WTC11 (cell line): ENCODE measurements around the gene STX4. TPM values are rescaled to one million over a fixed set of nuclear protein-coding genes. Genes with fewer than 3 reads are reported as not detected.

Source experiments
- ATAC-seq: fragments of 200-7000 bp; cut with Tn5 transposase; 2 replicates; pipeline ENCODE4 v1.10.0; 2021; ENCODE audit warnings: mild to moderate bottlenecking, moderate library complexity
- CTCF ChIA-PET: fragments of 300-600 bp; sonication (Branson Sonifier 250); formaldehyde crosslinking; loops from one replicate; lab custom pipeline; 2021; ENCODE audit warnings: antibody characterized with exemption; lab: Charles Lee
- POLR2A ChIA-PET: fragments of 350-600 bp; sonication (Branson Sonifier 250); formaldehyde crosslinking; loops from one replicate; lab custom pipeline; 2021; ENCODE audit warnings: antibody characterized with exemption; lab: Charles Lee
- DNase-seq: peaks from one replicate; pipeline ENCODE4 v3.0.0; 2021; ENCODE audit warnings: low spot score
- H3K27ac Mint-ChIP-seq: 2 replicates; pipeline ENCODE4 v1.8.0; 2021; ENCODE audit warnings: mixed read lengths
- H3K27me3 Mint-ChIP-seq: 2 replicates; pipeline ENCODE4 v1.8.0; 2021; ENCODE audit warnings: low read depth, mild to moderate bottlenecking, moderate library complexity, mixed read lengths
- H3K36me3 Mint-ChIP-seq: 2 replicates; pipeline ENCODE4 v1.8.0; 2021; ENCODE audit warnings: mixed read lengths
- H3K4me1 Mint-ChIP-seq: 2 replicates; pipeline ENCODE4 v1.8.0; 2022; ENCODE audit warnings: mixed read lengths
- H3K4me3 Mint-ChIP-seq: 2 replicates; pipeline ENCODE4 v1.8.0; 2021; ENCODE audit warnings: mild to moderate bottlenecking, moderate library complexity, mixed read lengths
- H3K9me3 Mint-ChIP-seq: 2 replicates; pipeline ENCODE4 v1.8.0; 2021; ENCODE audit warnings: mixed read lengths
- ARID4B ChIP-seq: sonication (generic); formaldehyde crosslinking; IDR thresholded peaks from 2 replicates; pipeline ENCODE4 v1.8.0; 2023; ENCODE audit warnings: missing genetic modification reagents, mild to moderate bottlenecking, borderline replicate concordance
- ELF4 ChIP-seq: sonication (generic); formaldehyde crosslinking; IDR thresholded peaks from 2 replicates; pipeline ENCODE4 v1.8.1; 2022; ENCODE audit warnings: low read depth, mild to moderate bottlenecking, moderate library complexity, missing genetic modification reagents
- ETV6 ChIP-seq: sonication (generic); formaldehyde crosslinking; IDR thresholded peaks from 2 replicates; pipeline ENCODE4 v1.8.1; 2022; ENCODE audit warnings: mild to moderate bottlenecking, missing genetic modification reagents
- FOXP1 ChIP-seq: sonication (generic); formaldehyde crosslinking; IDR thresholded peaks from 2 replicates; pipeline ENCODE4 v1.8.0; 2022; ENCODE audit warnings: missing genetic modification reagents, mild to moderate bottlenecking, moderate library complexity, borderline replicate concordance
- FOXP4 ChIP-seq: sonication (generic); formaldehyde crosslinking; IDR thresholded peaks from 2 replicates; pipeline ENCODE4 v1.8.0; 2022; ENCODE audit warnings: mild to moderate bottlenecking, missing genetic modification reagents
- GRHL2 ChIP-seq: fragments of 250-450 bp; sonication (Bioruptor Pico); IDR thresholded peaks from 2 replicates; pipeline ENCODE4 v1.8.0; 2022; ENCODE audit warnings: mild to moderate bottlenecking, moderate library complexity; ENCODE audit not compliant: insufficient replicate concordance, severe bottlenecking
- JUN ChIP-seq: sonication (generic); formaldehyde crosslinking; IDR thresholded peaks from 2 replicates; pipeline ENCODE4 v1.8.0; 2023; ENCODE audit warnings: mild to moderate bottlenecking, missing genetic modification reagents
- MAX ChIP-seq: sonication (generic); formaldehyde crosslinking; IDR thresholded peaks from 2 replicates; pipeline ENCODE4 v1.8.0; 2022; ENCODE audit warnings: mild to moderate bottlenecking, missing genetic modification reagents
- NFATC4 ChIP-seq: fragments of 250-450 bp; sonication (Bioruptor Pico); IDR thresholded peaks from 2 replicates; pipeline ENCODE4 v1.9.0; 2021; ENCODE audit warnings: mild to moderate bottlenecking
- NFE2L1 ChIP-seq: sonication (generic); formaldehyde crosslinking; IDR thresholded peaks from 2 replicates; pipeline ENCODE4 v1.8.1; 2023; ENCODE audit warnings: missing genetic modification reagents
- RORB ChIP-seq: fragments of 250-450 bp; sonication (Bioruptor Pico); IDR thresholded peaks from 2 replicates; pipeline ENCODE4 v1.9.0; 2021; ENCODE audit warnings: mild to moderate bottlenecking
- TP53 ChIP-seq: sonication (generic); formaldehyde crosslinking; IDR thresholded peaks from 2 replicates; pipeline ENCODE4 v1.8.1; 2023; ENCODE audit warnings: mild to moderate bottlenecking, missing genetic modification reagents
- ZNF121 ChIP-seq: sonication (generic); formaldehyde crosslinking; IDR thresholded peaks from 2 replicates; pipeline ENCODE4 v1.8.0; 2023; ENCODE audit warnings: missing genetic modification reagents
- ZNF219 ChIP-seq: sonication (generic); formaldehyde crosslinking; IDR thresholded peaks from 2 replicates; pipeline ENCODE4 v1.8.0; 2023; ENCODE audit warnings: missing genetic modification reagents, mild to moderate bottlenecking, borderline replicate concordance
- ZNF263 ChIP-seq: sonication (generic); formaldehyde crosslinking; IDR thresholded peaks from 2 replicates; pipeline ENCODE4 v1.8.1; 2022; ENCODE audit warnings: low read depth, mild to moderate bottlenecking, moderate library complexity, missing genetic modification reagents
- ZNF416 ChIP-seq: fragments of 250-450 bp; sonication (Bioruptor Pico); IDR thresholded peaks from 2 replicates; pipeline ENCODE4 v1.9.0; 2021; ENCODE audit warnings: mild to moderate bottlenecking, inconsistent platforms
- ZNF423 ChIP-seq: fragments of 250-450 bp; sonication (Bioruptor Pico); IDR thresholded peaks from 2 replicates; pipeline ENCODE4 v2.1.2; 2022; ENCODE audit warnings: mild to moderate bottlenecking, moderate library complexity
- ZNF512 ChIP-seq: sonication (generic); formaldehyde crosslinking; IDR thresholded peaks from 2 replicates; pipeline ENCODE4 v1.8.1; 2022; ENCODE audit warnings: missing genetic modification reagents, borderline replicate concordance
- ZNF671 ChIP-seq: fragments of 250-450 bp; sonication (Bioruptor Pico); IDR thresholded peaks from 2 replicates; pipeline ENCODE4 v1.8.0; 2021; ENCODE audit warnings: mild to moderate bottlenecking
- total RNA-seq: library from RNA; stranded (reverse); gene quantifications from 3 replicates; pipeline ENCODE4 v1.2.3, GENCODE V29; 2021
- TF ChIP-seq, protein P1 (sequence below): sonication (generic); formaldehyde crosslinking; IDR thresholded peaks from 2 replicates; pipeline ENCODE4 v1.8.1; 2023; ENCODE audit warnings: mild to moderate bottlenecking, missing genetic modification reagents, moderate library complexity

STX4 gene
- total RNA-seq, 1 experiment from 2014 or later: 38.4 TPM

GRCh38 chr16:31029272-31029671 lies 4.1 kb upstream of the STX4 start (continued):
- TF ChIP-seq ARID4B (CRISPR knock-in tag) (no peak), ZNF219 (CRISPR knock-in tag) (no peak), JUN (CRISPR knock-in tag) (no peak), FOXP1 (CRISPR knock-in tag) (no peak), TP53 (CRISPR knock-in tag) (no peak), ZNF671 (CRISPR knock-in tag) (no peak), ELF4 (CRISPR knock-in tag) (no peak), NFATC4 (no peak), FOXP4 (CRISPR knock-in tag) (no peak), MAX (CRISPR knock-in tag) (no peak), ZNF512 (CRISPR knock-in tag) (no peak)
- TF ChIP-seq, protein P1, sequence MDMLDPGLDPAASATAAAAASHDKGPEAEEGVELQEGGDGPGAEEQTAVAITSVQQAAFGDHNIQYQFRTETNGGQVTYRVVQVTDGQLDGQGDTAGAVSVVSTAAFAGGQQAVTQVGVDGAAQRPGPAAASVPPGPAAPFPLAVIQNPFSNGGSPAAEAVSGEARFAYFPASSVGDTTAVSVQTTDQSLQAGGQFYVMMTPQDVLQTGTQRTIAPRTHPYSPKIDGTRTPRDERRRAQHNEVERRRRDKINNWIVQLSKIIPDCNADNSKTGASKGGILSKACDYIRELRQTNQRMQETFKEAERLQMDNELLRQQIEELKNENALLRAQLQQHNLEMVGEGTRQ (CRISPR knock-in tag): no peak

GRCh38 chr16:31031276-31031675 lies 2.1 kb upstream of the STX4 start:
- DNase-seq: no peak
- H3K4me1 Mint-ChIP-seq: no peaks in the 10 kb centered on the region
- no peak overlapping the region for H3K4me3 Mint-ChIP-seq
- no peak for ATAC-seq
- H3K36me3 Mint-ChIP-seq: no peaks in the 10 kb centered on the region
- H3K27ac Mint-ChIP-seq: no peak overlapping the region
- H3K9me3 Mint-ChIP-seq: no peaks in the 10 kb centered on the region
- TF ChIP-seq NFATC4 (no peak), JUN (CRISPR knock-in tag) (no peak), RORB (CRISPR knock-in tag) (no peak), ETV6 (no peak), ZNF416 (no peak), ZNF263 (CRISPR knock-in tag) (no peak), ARID4B (CRISPR knock-in tag) (no peak), NFE2L1 (CRISPR knock-in tag) (no peak), GRHL2 (CRISPR knock-in tag) (no peak), ZNF121 (CRISPR knock-in tag) (no peak), ZNF423 (no peak)
- TF ChIP-seq, protein P1 (CRISPR knock-in tag): no peak
- ChIA-PET POLR2A (no interaction called here), CTCF (interaction anchor here (0.8 to 1.1 kb wide), 2 partner anchors 11 to 47 kb away, joined by 3 read pairs; no protein-coding TSS in a partner anchor)
- no peaks in the 10 kb centered on the region; the same call in 1 of the 2 replicates for H3K27me3 Mint-ChIP-seq
